Type B pancreatic cell (in vitro differentiated cells): ENCODE results near the gene DRAXIN. TPM values are rescaled to one million over a fixed set of nuclear protein-coding genes. Genes with fewer than 3 reads are reported as not detected.
"Not testable (repeated sequence)": the region's sequence is repeated elsewhere in the genome, so short reads cannot be mapped to it uniquely, and the experiment has no call there.

ENCODE experiments used
- DNase-seq: peaks from one replicate; pipeline ENCODE4 v3.0.0; 2021; ENCODE audit warnings: mixed read lengths; ENCODE audit not compliant: unreplicated experiment; ENCODE audit errors: extremely low spot score
- H3K27ac Mint-ChIP-seq: 2 replicates; pipeline ENCODE4 v1.8.0; 2021; ENCODE audit warnings: mild to moderate bottlenecking, mixed read lengths
- H3K27me3 Mint-ChIP-seq: 2 replicates; pipeline ENCODE4 v1.8.0; 2021; ENCODE audit warnings: mixed read lengths
- H3K36me3 Mint-ChIP-seq: 2 replicates; pipeline ENCODE4 v1.8.0; 2021; ENCODE audit warnings: mixed read lengths
- H3K4me1 Mint-ChIP-seq: one replicate; pipeline ENCODE4 v1.8.0; 2021; ENCODE audit warnings: mixed read lengths; ENCODE audit not compliant: unreplicated experiment
- H3K4me3 Mint-ChIP-seq: 2 replicates; pipeline ENCODE4 v1.8.0; 2021; ENCODE audit warnings: mild to moderate bottlenecking, mixed read lengths
- H3K9me3 Mint-ChIP-seq: 2 replicates; pipeline ENCODE4 v1.8.0; 2021; ENCODE audit warnings: mixed read lengths
- CTCF ChIP-seq: fragments of 200-600 bp; sonication (generic); conservative IDR thresholded peaks from 2 replicates; pipeline ENCODE4 v1.5.0; 2021; ENCODE audit warnings: antibody characterized with exemption, mild to moderate bottlenecking
- long read RNA-seq: library from polyadenylated mRNA; unstranded; transcript quantifications from one replicate; pipeline ENCODE4 v2.0.0, GENCODE V29; 2020
- total RNA-seq: library from RNA; stranded (reverse); gene quantifications from 2 replicates; pipeline ENCODE4 v1.2.1, GENCODE V29; 2021; ENCODE audit warnings: low replicate concordance

The DRAXIN gene
- 1.1 and 13.5 TPM in 2 replicates for total RNA-seq
- long read RNA-seq, partial matches to known transcripts: 0 of 1 reads
- long read RNA-seq, other reads (novel, unspliced or antisense): 1 of 1 reads

GRCh38 chr1:11691302-11691914 lies at the start of gene DRAXIN:
Gene DRAXIN, plus strand, starts transcription at chr1:11691710. Its CDS starts 14,549 bp downstream, at chr1:11706259.
- no peaks in the 10 kb centered on the region for H3K9me3 Mint-ChIP-seq
- peak within 1 kb of the TSS; percentile 71 for H3K27ac Mint-ChIP-seq
- H3K27me3 Mint-ChIP-seq: peaks cover 33% of the 10 kb centered on the region
- H3K4me3 Mint-ChIP-seq: peak within 1 kb of the TSS; percentile 87
- H3K36me3 Mint-ChIP-seq: no peaks in the 10 kb centered on the region
- H3K4me1 Mint-ChIP-seq: peaks cover 21% of the 10 kb centered on the region
- DNase-seq: no peak
- no peak for TF ChIP-seq CTCF

- Mint-ChIP-seq H3K27me3 (peaks cover 19% of the 10 kb centered on the region), H3K4me3 (no peak overlapping the region), H3K4me1 (no peaks in the 10 kb centered on the region), H3K9me3 (no peaks in the 10 kb centered on the region), H3K36me3 (no peaks in the 10 kb centered on the region), H3K27ac (no peak overlapping the region)
- no peak for TF ChIP-seq CTCF
- no peak for DNase-seq
Observed at GRCh38 chr1:11641776-11642305, 49.7 kb upstream of the DRAXIN start.

GRCh38 chr1:11642418-11643017 lies 49.0 kb upstream of the DRAXIN start:
- H3K9me3 Mint-ChIP-seq, DNase-seq, H3K4me1 Mint-ChIP-seq, H3K4me3 Mint-ChIP-seq, H3K36me3 Mint-ChIP-seq: not testable (repeated sequence)
- Mint-ChIP-seq H3K27me3 (peaks cover 19% of the 10 kb centered on the region), H3K27ac (peak overlapping the region; percentile 13)
- TF ChIP-seq CTCF: peak; percentile 97

GRCh38 chr1:11643782-11644181 lies 47.7 kb upstream of the DRAXIN start:
- H3K27me3 Mint-ChIP-seq: peaks cover 27% of the 10 kb centered on the region
- no peak overlapping the region for H3K4me3 Mint-ChIP-seq
- TF ChIP-seq CTCF: no peak
- H3K27ac Mint-ChIP-seq: no peak overlapping the region
- H3K9me3 Mint-ChIP-seq: no peaks in the 10 kb centered on the region
- no peaks in the 10 kb centered on the region for H3K4me1 Mint-ChIP-seq
- H3K36me3 Mint-ChIP-seq: no peaks in the 10 kb centered on the region
- DNase-seq: no peak

- Mint-ChIP-seq H3K27me3 (peaks cover 37% of the 10 kb centered on the region), H3K27ac (no peak overlapping the region), H3K4me1 (no peaks in the 10 kb centered on the region), H3K4me3 (no peak overlapping the region), H3K9me3 (no peaks in the 10 kb centered on the region), H3K36me3 (no peaks in the 10 kb centered on the region)
- no peak for TF ChIP-seq CTCF
- no peak for DNase-seq
Observed at GRCh38 chr1:11645270-11645669, 46.2 kb upstream of the DRAXIN start.
